ENCODE data around the gene TMEM11. TPM values are rescaled to one million over a fixed set of nuclear protein-coding genes. Genes with fewer than 3 reads are reported as not detected.

Gene TMEM11
- total RNA-seq, 1 donor from 2014 or later, result 31.6 TPM

- H3K4me3 Mint-ChIP-seq, result peak overlapping the region; percentile 51
- no peak for DNase-seq (ENCODE audit: low read depth, low spot score)
- no peaks in the 10 kb centered on the region for H3K9me3 Mint-ChIP-seq
- peaks cover 5% of the 10 kb centered on the region for H3K27me3 Mint-ChIP-seq (ENCODE audit: low read depth)
- peaks cover 13% of the 10 kb centered on the region for H3K4me1 Mint-ChIP-seq
- no peak overlapping the region for H3K27ac Mint-ChIP-seq (ENCODE audit: unreplicated experiment)
- H3K36me3 Mint-ChIP-seq (ENCODE audit: low read depth), result no peaks in the 10 kb centered on the region
- TF ChIP-seq, protein P1, sequence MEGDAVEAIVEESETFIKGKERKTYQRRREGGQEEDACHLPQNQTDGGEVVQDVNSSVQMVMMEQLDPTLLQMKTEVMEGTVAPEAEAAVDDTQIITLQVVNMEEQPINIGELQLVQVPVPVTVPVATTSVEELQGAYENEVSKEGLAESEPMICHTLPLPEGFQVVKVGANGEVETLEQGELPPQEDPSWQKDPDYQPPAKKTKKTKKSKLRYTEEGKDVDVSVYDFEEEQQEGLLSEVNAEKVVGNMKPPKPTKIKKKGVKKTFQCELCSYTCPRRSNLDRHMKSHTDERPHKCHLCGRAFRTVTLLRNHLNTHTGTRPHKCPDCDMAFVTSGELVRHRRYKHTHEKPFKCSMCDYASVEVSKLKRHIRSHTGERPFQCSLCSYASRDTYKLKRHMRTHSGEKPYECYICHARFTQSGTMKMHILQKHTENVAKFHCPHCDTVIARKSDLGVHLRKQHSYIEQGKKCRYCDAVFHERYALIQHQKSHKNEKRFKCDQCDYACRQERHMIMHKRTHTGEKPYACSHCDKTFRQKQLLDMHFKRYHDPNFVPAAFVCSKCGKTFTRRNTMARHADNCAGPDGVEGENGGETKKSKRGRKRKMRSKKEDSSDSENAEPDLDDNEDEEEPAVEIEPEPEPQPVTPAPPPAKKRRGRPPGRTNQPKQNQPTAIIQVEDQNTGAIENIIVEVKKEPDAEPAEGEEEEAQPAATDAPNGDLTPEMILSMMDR (conservative IDR thresholded peaks at IDR 0.05), result no peak
These were observed 36.2 kb upstream of the TMEM11 start for GRCh38 chr17:21249920-21250703.

GRCh38 chr17:21249086-21249795 is 35.3 kb upstream of the TMEM11 start:
- peak overlapping the region; percentile 41 for H3K4me3 Mint-ChIP-seq
- peaks cover 13% of the 10 kb centered on the region for H3K4me1 Mint-ChIP-seq
- H3K27ac Mint-ChIP-seq (ENCODE audit: unreplicated experiment), result no peak overlapping the region
- TF ChIP-seq, protein P1 (conservative IDR thresholded peaks at IDR 0.05), result no peak
- DNase-seq (ENCODE audit: low read depth, low spot score), result no peak
- no peaks in the 10 kb centered on the region for H3K9me3 Mint-ChIP-seq
- peaks cover 3% of the 10 kb centered on the region for H3K27me3 Mint-ChIP-seq (ENCODE audit: low read depth)
- no peaks in the 10 kb centered on the region for H3K36me3 Mint-ChIP-seq (ENCODE audit: low read depth)

DNA sequence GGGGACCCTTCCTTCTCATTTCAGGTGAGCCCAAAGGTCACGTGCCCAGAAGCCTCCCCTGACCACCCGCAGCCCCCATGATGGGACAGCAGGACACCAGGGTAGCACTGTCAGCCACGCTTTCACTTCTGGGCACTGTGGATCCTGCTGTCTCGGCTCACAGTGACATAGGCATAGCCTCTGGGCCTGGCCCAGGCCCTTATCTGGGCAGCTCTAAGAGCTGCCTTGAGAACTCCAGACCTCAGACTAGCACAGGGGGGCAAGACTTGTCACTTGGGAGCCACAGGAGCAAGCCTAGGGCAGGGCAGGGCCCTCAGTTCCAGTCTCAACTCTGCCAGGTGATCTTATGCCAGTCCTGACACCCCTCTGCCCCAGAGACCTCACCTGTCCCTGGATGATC is 34.5 kb upstream of the TMEM11 start:
- Mint-ChIP-seq H3K4me1 (peaks cover 11% of the 10 kb centered on the region), H3K4me3 (no peak overlapping the region), H3K27ac (ENCODE audit: unreplicated experiment) (no peak overlapping the region), H3K36me3 (ENCODE audit: low read depth) (no peaks in the 10 kb centered on the region), H3K9me3 (no peaks in the 10 kb centered on the region), H3K27me3 (ENCODE audit: low read depth) (peaks cover 3% of the 10 kb centered on the region)
- DNase-seq (ENCODE audit: low read depth, low spot score), result no peak
- TF ChIP-seq, protein P1 (conservative IDR thresholded peaks at IDR 0.05), result no peak

DNA sequence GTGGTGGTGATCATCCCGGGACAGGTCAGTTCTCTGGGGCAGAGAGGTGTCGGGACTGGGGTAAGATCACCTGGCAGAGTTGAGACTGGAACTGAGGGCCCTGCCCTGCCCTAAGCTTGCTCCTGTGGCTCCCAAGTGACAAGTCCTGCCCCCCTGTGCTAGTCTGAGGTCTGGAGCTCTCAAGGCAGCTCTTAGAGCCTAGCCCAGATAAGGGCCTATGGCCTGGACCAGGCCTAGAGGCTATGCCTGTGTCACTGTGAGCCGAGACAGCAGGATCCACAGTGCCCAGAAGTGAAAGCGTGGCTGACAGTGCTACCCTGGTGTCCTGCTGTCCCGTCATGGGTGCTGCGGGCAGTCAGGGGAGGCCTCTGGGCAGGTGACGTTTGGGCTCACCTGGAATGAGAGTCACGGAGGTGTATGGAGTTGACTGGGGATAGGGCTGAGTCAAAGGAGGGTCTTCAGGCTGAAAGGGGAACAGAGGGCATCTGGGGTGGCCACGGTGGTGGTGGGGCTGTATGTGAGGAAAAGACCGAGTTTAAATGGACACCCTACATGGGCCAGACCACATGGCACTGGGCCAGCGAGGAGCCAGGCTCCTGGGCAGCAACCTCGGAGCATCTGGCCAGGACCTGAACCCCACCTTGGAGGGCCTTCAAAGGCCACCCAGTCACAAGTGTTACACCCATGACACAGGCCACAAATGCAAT is 33.7 kb upstream of the TMEM11 start:
- Mint-ChIP-seq H3K27ac (ENCODE audit: unreplicated experiment) (peak overlapping the region; percentile 78), H3K4me1 (peaks cover 9% of the 10 kb centered on the region), H3K36me3 (ENCODE audit: low read depth) (no peaks in the 10 kb centered on the region), H3K4me3 (peak overlapping the region; percentile 31), H3K9me3 (no peaks in the 10 kb centered on the region), H3K27me3 (ENCODE audit: low read depth) (no peaks in the 10 kb centered on the region)
- TF ChIP-seq, protein P1 (conservative IDR thresholded peaks at IDR 0.05), result no peak
- DNase-seq (ENCODE audit: low read depth, low spot score), result no peak

DNA sequence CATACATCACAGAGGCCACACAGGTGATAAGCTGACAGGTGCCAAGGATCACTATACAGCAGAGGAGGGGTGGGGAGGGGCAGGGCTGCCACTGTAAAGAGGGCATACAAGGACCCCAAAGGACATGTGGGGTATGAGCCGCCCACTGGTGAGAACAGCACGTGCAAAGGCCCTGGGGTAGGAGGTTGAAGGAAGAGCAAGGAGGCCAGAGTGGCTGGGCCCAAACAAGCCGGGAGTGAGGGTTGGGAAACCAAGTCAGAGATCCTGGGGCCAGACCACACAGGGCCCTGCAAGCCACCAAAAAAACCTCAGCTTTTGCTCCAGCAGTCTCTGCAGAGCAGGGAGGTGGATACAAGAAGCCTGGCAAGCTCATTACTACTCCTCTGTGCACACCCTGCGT is 32.7 kb upstream of the TMEM11 start:
- DNase-seq (ENCODE audit: low read depth, low spot score), result no peak
- Mint-ChIP-seq H3K27ac (ENCODE audit: unreplicated experiment) (no peak overlapping the region), H3K36me3 (ENCODE audit: low read depth) (no peaks in the 10 kb centered on the region), H3K4me3 (no peak overlapping the region), H3K9me3 (no peaks in the 10 kb centered on the region), H3K27me3 (ENCODE audit: low read depth) (no peaks in the 10 kb centered on the region), H3K4me1 (peaks cover 5% of the 10 kb centered on the region)
- TF ChIP-seq, protein P1 (conservative IDR thresholded peaks at IDR 0.05), result no peak
